Mesendoderm (in vitro differentiated cells): ENCODE data around the gene DHPS.

Experiments used
- DNase-seq: peaks from one replicate; pipeline ENCODE4 v3.0.0; 2013
- H2AK5ac ChIP-seq: 2 replicates; pipeline ENCODE4 v1.6.1; 2013; ENCODE audit warnings: low read length, inconsistent platforms
- H2BK120ac ChIP-seq: 2 replicates; pipeline ENCODE4 v1.6.1; 2013; ENCODE audit warnings: low read depth, mild to moderate bottlenecking, low read length, moderate library complexity, mixed read lengths
- H2BK15ac ChIP-seq: replicated peaks from 2 replicates; pipeline ENCODE4 v1.6.1; 2013; ENCODE audit warnings: low read depth, mild to moderate bottlenecking, moderate library complexity
- H2BK5ac ChIP-seq: 2 replicates; pipeline ENCODE4 v1.6.1; 2013; ENCODE audit warnings: low read length, inconsistent platforms
- H3K18ac ChIP-seq: 2 replicates; pipeline ENCODE4 v1.6.1; 2013; ENCODE audit warnings: mild to moderate bottlenecking, low read length, mixed read lengths
- H3K23ac ChIP-seq: one replicate; pipeline ENCODE4 v1.6.1; 2013; ENCODE audit warnings: low read length
- H3K27ac ChIP-seq: 2 replicates; pipeline ENCODE4 v1.5.1; 2013; ENCODE audit warnings: low read depth, mild to moderate bottlenecking, inconsistent platforms, low read length, moderate library complexity
- H3K27me3 ChIP-seq: 2 replicates; pipeline ENCODE4 v1.6.1; 2013; ENCODE audit warnings: low read length, control low read depth, mild to moderate bottlenecking, inconsistent platforms; ENCODE audit not compliant: insufficient read depth, poor library complexity
- H3K36me3 ChIP-seq: 2 replicates; pipeline ENCODE4 v1.6.1; 2013; ENCODE audit warnings: low read length, inconsistent platforms; ENCODE audit not compliant: control insufficient read depth, insufficient read depth
- H3K4ac ChIP-seq: one replicate; pipeline ENCODE4 v1.6.1; 2013; ENCODE audit warnings: low read depth, mild to moderate bottlenecking, low read length, moderate library complexity
- H3K4me1 ChIP-seq: 2 replicates; pipeline ENCODE4 v1.6.1; 2013; ENCODE audit warnings: low read depth, low read length, inconsistent platforms; ENCODE audit not compliant: control insufficient read depth
- H3K4me2 ChIP-seq: 2 replicates; pipeline ENCODE4 v1.6.1; 2013; ENCODE audit warnings: low read length
- H3K4me3 ChIP-seq: 2 replicates; pipeline ENCODE4 v1.5.1; 2013; ENCODE audit warnings: mild to moderate bottlenecking, low read length
- H3K56ac ChIP-seq: one replicate; pipeline ENCODE4 v1.6.1; 2013; ENCODE audit warnings: low read length
- H3K79me1 ChIP-seq: 2 replicates; pipeline ENCODE4 v1.6.1; 2013; ENCODE audit warnings: low read length, inconsistent platforms
- H3K79me2 ChIP-seq: 2 replicates; pipeline ENCODE4 v1.6.1; 2013; ENCODE audit warnings: mild to moderate bottlenecking, low read length; ENCODE audit not compliant: control insufficient read depth, insufficient read depth
- H3K9ac ChIP-seq: 2 replicates; pipeline ENCODE4 v1.6.1; 2013; ENCODE audit warnings: low read length, inconsistent platforms
- H4K5ac ChIP-seq: one replicate; pipeline ENCODE4 v1.6.1; 2013; ENCODE audit warnings: low read length
- H4K8ac ChIP-seq: one replicate; pipeline ENCODE4 v1.6.1; 2013; ENCODE audit warnings: low read depth, mild to moderate bottlenecking, control low read depth, low read length, moderate library complexity
- WGBS: extraction: QIAGEN DNeasy Blood & Tissue Kit; methylation state at CpG from one replicate; pipeline ENCODE4 v1.1.7; 2013; ENCODE audit warnings: low lambda C conversion rate, missing lambda C conversion rate; ENCODE audit not compliant: insufficient coverage; ENCODE audit errors: extremely low coverage; 5-methylcytosine and 5-hydroxymethylcytosine counted together

The DHPS gene

DNA sequence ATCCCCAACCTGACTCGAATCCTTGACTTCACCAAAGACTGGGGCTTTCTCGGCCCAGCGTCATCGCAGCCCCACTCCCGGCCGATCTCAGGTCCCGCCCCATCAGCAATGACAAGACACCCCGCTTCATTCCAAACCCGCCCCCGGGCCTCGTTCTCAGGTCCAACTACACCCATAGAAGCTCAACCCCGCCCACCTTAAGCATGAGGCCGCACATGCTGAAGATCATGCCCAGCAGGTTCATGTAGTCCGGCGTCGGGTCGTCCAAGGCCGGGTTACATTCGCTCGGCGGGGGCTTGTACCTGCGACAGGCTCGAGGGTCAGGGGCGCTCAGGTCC lies 12.8 kb downstream of the DHPS start:
- Histone ChIP-seq H3K27ac (no peak overlapping the region), H3K4me3 (peak overlapping the region; percentile 97), H3K9ac (peak overlapping the region; percentile 96), H3K4me2 (peak overlapping the region; percentile 82), H4K8ac (no peak overlapping the region), H3K79me1 (peaks cover 18% of the 10 kb centered on the region), H2BK15ac (no peak overlapping the region), H3K56ac (peak overlapping the region; percentile 98), H3K79me2 (peaks cover 8% of the 10 kb centered on the region), H3K23ac (peak overlapping the region; percentile 68), H2BK120ac (no peak overlapping the region), H3K4me1 (peaks cover 3% of the 10 kb centered on the region), H4K5ac (no peak overlapping the region), H2AK5ac (no peak overlapping the region), H3K36me3 (no peaks in the 10 kb centered on the region), H2BK5ac (no peak overlapping the region), H3K18ac (no peak overlapping the region), H3K4ac (peak overlapping the region; percentile 21), H3K27me3 (no peaks in the 10 kb centered on the region)
- no CpG with 5 or more reads among the region's 24 CpGs for WGBS
- peak; percentile 43 for DNase-seq

DNA sequence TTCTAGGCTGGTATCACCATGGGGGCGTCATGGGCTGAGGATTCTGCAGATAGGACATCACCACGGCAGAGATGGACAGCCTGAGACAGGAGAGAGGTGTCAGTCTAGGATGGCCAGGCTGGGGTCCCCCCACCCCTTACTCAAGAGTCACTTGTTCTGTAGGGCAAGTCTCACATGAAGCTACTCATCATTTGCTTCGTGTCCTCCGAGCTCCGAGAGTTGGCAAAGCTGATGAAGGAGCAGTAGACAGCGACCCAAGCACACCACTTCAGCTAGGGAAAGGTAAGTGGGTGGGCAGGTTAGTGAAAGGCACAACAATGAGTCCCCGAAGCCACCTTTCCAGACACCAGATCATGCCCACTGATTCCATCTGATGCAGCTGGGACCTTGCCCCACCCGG lies 13.3 kb downstream of the DHPS start:
- no peak overlapping the region for H3K18ac ChIP-seq
- H2BK120ac ChIP-seq, result no peak overlapping the region
- no peak overlapping the region for H3K4ac ChIP-seq
- no peak overlapping the region for H4K5ac ChIP-seq
- H3K79me2 ChIP-seq, result peaks cover 8% of the 10 kb centered on the region
- DNase-seq, result no peak
- peak overlapping the region; percentile 96 for H3K9ac ChIP-seq
- peak overlapping the region; percentile 98 for H3K56ac ChIP-seq
- no peaks in the 10 kb centered on the region for H3K27me3 ChIP-seq
- WGBS, result no CpG with 5 or more reads among the region's 8 CpGs
- H3K4me2 ChIP-seq, result peak overlapping the region; percentile 82
- peaks cover 3% of the 10 kb centered on the region for H3K4me1 ChIP-seq
- H4K8ac ChIP-seq, result no peak overlapping the region
- H2BK5ac ChIP-seq, result no peak overlapping the region
- H2BK15ac ChIP-seq, result no peak overlapping the region
- no peak overlapping the region for H2AK5ac ChIP-seq
- no peak overlapping the region for H3K27ac ChIP-seq
- H3K23ac ChIP-seq, result no peak overlapping the region
- peak overlapping the region; percentile 97 for H3K4me3 ChIP-seq
- peaks cover 18% of the 10 kb centered on the region for H3K79me1 ChIP-seq
- no peaks in the 10 kb centered on the region for H3K36me3 ChIP-seq

DNA sequence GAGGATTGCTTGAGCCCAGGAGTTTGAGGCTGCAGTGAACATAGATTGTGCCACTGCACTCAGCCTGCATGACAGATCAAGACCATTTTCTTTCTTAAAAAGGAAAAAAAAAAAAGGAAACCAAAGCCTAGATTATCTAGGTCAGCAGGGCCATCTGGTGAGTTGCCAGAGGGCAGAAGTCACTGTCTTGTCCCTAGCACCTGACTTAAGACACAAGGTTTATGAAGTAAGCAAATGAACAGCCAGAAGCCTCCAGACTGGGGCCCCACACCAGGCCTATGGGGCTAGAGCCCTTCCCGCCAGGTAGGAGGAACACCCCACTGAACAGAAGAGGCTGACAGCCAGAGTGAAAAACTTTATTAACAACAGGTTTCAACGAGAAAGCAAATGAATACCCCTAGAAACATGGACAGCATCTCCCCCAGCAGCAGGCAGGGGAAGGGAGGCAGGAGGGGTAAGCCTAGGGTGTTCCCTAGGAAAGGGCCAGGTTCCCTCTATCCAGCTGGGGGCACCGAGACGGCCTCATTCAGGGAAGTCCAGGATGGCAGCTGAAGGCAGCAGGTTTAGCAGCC lies 13.9 kb downstream of the DHPS start:
- WGBS, result no CpG with 5 or more reads among the region's 4 CpGs
- no peak overlapping the region for H2BK15ac ChIP-seq
- no peak overlapping the region for H3K27ac ChIP-seq
- H3K27me3 ChIP-seq, result no peaks in the 10 kb centered on the region
- peaks cover 18% of the 10 kb centered on the region for H3K79me1 ChIP-seq
- no peak overlapping the region for H3K4ac ChIP-seq
- H3K4me1 ChIP-seq, result peaks cover 3% of the 10 kb centered on the region
- no peak overlapping the region for H3K9ac ChIP-seq
- H2AK5ac ChIP-seq, result no peak overlapping the region
- no peak overlapping the region for H3K23ac ChIP-seq
- peaks cover 8% of the 10 kb centered on the region for H3K79me2 ChIP-seq
- no peak overlapping the region for H2BK5ac ChIP-seq
- no peak overlapping the region for H2BK120ac ChIP-seq
- H3K18ac ChIP-seq, result no peak overlapping the region
- H4K5ac ChIP-seq, result no peak overlapping the region
- H4K8ac ChIP-seq, result no peak overlapping the region
- no peak overlapping the region for H3K4me2 ChIP-seq
- no peak overlapping the region for H3K56ac ChIP-seq
- DNase-seq, result no peak
- H3K36me3 ChIP-seq, result peaks cover 3% of the 10 kb centered on the region
- no peak overlapping the region for H3K4me3 ChIP-seq

DNA sequence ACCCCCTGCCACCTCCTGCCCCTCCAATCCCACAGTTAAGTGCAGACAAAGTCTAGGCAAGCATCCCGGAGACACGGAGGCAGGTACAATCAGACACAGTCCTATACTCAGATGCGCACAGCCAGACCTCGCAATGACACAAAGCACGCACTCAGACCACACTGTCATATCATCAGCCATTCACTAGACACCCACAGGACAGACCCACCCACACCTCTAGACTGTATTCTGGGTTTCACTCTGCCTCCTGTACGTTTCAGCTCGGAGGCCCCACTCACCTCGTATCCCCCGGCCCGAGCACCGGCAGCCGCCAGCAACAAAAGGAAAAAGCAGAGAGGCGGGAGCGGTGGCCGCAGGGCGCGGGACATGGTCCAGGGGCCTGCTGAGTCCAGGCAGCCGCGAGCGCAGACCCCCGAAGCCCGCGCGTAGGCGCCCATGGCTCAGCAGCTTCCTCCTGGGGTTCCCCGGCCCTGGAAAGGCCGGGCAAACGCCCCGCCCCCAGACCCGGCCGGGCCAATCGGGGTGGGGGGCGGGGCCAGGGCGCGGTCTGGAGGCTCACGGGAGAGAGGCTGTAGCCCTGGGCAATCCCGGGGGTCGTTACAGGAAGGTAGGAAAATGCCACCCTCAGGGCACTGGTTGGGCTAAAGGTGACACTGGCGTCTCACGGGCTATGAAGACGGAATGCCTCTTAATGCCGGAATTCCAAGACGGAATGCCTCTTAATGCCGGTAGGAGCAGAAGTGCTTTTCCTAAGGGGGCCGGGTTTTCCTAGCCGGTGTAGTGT lies 15.2 kb downstream of the DHPS start, which contains the start of the genes MAN2B1 and WDR83:
Gene MAN2B1, minus strand, starts transcription at position 478 of the 784 bp plus-strand sequence. Its CDS starts 41 bp downstream, at position 437.
Gene WDR83, plus strand, starts transcription at position 543 of the 784 bp plus-strand sequence. CDS start 2,984 bp downstream, outside the sequence.
- Histone ChIP-seq H3K56ac (peak within 1 kb of the TSS; percentile 98), H2BK120ac (no peak within 1 kb of the TSS), H3K36me3 (peaks cover 4% of the 10 kb centered on the region), H4K5ac (peak within 1 kb of the TSS; percentile 56), H2AK5ac (peak within 1 kb of the TSS; percentile 88), H3K4me1 (peaks cover 3% of the 10 kb centered on the region), H3K79me2 (peaks cover 8% of the 10 kb centered on the region), H3K4me2 (peak within 1 kb of the TSS; percentile 100), H3K79me1 (peaks cover 18% of the 10 kb centered on the region), H2BK5ac (no peak within 1 kb of the TSS), H3K27me3 (no peaks in the 10 kb centered on the region), H4K8ac (no peak within 1 kb of the TSS), H3K27ac (peak within 1 kb of the TSS; percentile 10), H3K23ac (peak within 1 kb of the TSS; percentile 80), H3K9ac (peak within 1 kb of the TSS; percentile 97), H3K18ac (peak within 1 kb of the TSS; percentile 33), H2BK15ac (no peak within 1 kb of the TSS), H3K4me3 (peak within 1 kb of the TSS; percentile 79), H3K4ac (no peak within 1 kb of the TSS)
- no CpG with 5 or more reads among the region's 46 CpGs for WGBS
- DNase-seq, result peak; percentile 91

DNA sequence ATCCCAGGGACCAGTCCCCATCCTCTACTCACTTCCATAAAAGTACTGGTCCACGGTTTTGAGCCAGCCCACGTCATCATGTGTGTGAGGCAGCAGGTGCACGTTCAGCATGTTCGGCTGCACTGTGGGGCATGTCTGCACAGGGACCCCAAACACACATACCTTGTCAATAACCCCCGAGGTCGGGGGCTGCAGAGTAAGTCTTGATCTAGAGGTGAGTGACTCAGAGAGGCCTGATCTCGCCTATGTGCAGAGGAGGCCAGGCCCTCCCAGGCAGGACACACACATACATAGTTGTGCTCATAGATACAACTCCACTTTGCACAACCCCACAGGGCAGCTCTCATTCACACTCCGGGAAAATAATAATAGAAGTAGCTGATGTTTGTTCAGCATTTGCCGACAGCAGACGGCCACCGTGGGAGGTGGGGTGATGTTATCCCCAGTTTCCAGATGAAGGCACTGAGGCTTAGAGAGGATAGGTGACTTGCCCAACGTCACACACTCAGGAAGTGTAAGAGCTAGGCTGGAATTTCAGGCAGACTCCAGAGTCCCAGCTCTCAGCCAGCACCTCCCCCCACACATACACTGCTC lies 15.9 kb downstream of the DHPS start:
- Histone ChIP-seq H3K9ac (peak overlapping the region; percentile 97), H3K36me3 (peaks cover 5% of the 10 kb centered on the region)

More for the DNA sequence above, 15.9 kb downstream of the DHPS start:
- H2AK5ac ChIP-seq, result peak overlapping the region; percentile 88
- no peaks in the 10 kb centered on the region for H3K27me3 ChIP-seq
- no peak overlapping the region for H3K4ac ChIP-seq
- H3K79me2 ChIP-seq, result peaks cover 8% of the 10 kb centered on the region
- H3K23ac ChIP-seq, result peak overlapping the region; percentile 80
- peak overlapping the region; percentile 61 for H3K4me3 ChIP-seq
- H2BK120ac ChIP-seq, result no peak overlapping the region
- H3K18ac ChIP-seq, result no peak overlapping the region
- peaks cover 3% of the 10 kb centered on the region for H3K4me1 ChIP-seq
- no CpG with 5 or more reads among the region's 12 CpGs for WGBS
- H3K4me2 ChIP-seq, result peak overlapping the region; percentile 100
- H3K27ac ChIP-seq, result no peak overlapping the region
- H2BK15ac ChIP-seq, result no peak overlapping the region
- no peak overlapping the region for H4K5ac ChIP-seq
- peak overlapping the region; percentile 98 for H3K56ac ChIP-seq
- DNase-seq, result peak; percentile 25
- peaks cover 17% of the 10 kb centered on the region for H3K79me1 ChIP-seq
- H2BK5ac ChIP-seq, result no peak overlapping the region
- no peak overlapping the region for H4K8ac ChIP-seq
